ENCODE data around the gene PTPRO. TPM values are rescaled to one million over a fixed set of nuclear protein-coding genes. Genes with fewer than 3 reads are reported as not detected.

The PTPRO gene
- total RNA-seq, 1 donor from 2014 or later = 1.2 TPM

GRCh38 chr12:15620741-15621539, 298.6 kb downstream of the PTPRO start:
- intact Hi-C loops (cut with DNase I) = loop anchor here (10.0 kb wide), 1 partner anchor 164 kb away; the partner anchor contains the start of gene EPS8
- no peak for DNase-seq (ENCODE audit: low spot score)

DNA sequence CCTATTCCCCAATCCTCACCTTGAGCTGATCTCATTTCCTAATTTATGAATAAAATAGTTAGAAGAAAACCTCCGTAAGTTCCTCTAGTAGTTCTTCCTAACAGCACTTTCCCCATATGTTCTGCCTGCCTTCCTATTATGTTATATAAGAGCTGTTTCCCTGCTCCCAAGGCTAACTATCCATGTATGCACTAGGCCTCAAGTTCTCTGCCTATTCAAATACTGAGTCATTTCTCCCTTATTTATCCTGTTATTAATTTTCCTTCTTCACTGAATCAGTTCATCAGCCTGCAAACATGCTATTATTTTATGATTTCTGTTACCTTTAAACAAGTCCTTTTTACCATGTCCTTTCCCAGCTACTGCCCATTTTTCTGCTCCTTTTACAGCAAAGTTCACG, 302.8 kb downstream of the PTPRO start:
- no peak for DNase-seq (ENCODE audit: low spot score)
- intact Hi-C loops (cut with DNase I) = loop anchor here (5.0 to 10.0 kb wide), 2 partner anchors 33 to 160 kb away; partner anchors contain the start of gene EPS8

- no peak for DNase-seq (ENCODE audit: low spot score)
- intact Hi-C loops (cut with DNase I) = loop anchor here (5.0 to 10.0 kb wide), 2 partner anchors 36 to 157 kb away; partner anchors contain the start of gene EPS8
These were observed 306.0 kb downstream of the PTPRO start for GRCh38 chr12:15627995-15628945.

DNA sequence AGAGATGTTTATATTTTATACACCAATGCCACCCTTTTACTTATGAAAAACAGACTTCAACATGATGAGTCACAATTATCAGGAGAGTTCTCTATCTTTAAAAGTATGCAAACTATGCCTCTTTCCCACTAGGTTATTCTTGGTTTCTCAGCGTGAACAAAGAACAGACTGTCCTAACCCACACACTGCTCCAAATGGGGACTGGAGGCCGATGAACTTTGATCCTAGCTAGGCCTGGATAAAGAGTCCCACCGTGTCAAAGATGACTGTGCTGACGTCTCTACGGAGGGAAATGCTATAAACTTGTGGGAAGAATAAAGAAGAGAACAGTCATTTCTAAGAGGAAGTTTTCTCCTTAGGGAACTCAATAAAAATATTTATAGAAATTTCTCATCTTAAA, 306.8 kb downstream of the PTPRO start:
- intact Hi-C loops (cut with DNase I) = loop anchor here (5.0 to 10.0 kb wide), 2 partner anchors 37 to 156 kb away; partner anchors contain the start of gene EPS8
- DNase-seq (ENCODE audit: low spot score) = no peak

DNA sequence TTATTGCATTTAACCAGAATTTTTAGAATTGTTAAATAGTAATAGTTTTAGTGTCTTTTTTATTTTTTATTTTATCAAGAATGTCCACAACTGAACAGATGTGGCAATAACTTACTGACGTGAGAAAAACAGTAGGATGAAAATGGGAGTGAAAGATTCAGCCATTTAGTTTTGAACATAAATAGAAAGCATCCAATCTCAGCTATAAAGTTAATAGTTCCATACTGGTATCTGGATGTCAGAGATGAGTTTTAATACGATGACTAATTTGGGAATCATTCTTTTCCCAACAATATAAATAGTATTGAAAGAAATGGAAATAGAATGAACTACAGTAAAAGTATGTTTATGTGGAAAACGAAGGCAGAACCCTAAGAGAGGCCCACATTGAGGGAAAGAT, 307.5 kb downstream of the PTPRO start:
- intact Hi-C loops (cut with DNase I) = loop anchor here (5.0 to 10.0 kb wide), 3 partner anchors 37 to 155 kb away; partner anchors contain the start of gene EPS8
- no peak for DNase-seq (ENCODE audit: low spot score)

DNA sequence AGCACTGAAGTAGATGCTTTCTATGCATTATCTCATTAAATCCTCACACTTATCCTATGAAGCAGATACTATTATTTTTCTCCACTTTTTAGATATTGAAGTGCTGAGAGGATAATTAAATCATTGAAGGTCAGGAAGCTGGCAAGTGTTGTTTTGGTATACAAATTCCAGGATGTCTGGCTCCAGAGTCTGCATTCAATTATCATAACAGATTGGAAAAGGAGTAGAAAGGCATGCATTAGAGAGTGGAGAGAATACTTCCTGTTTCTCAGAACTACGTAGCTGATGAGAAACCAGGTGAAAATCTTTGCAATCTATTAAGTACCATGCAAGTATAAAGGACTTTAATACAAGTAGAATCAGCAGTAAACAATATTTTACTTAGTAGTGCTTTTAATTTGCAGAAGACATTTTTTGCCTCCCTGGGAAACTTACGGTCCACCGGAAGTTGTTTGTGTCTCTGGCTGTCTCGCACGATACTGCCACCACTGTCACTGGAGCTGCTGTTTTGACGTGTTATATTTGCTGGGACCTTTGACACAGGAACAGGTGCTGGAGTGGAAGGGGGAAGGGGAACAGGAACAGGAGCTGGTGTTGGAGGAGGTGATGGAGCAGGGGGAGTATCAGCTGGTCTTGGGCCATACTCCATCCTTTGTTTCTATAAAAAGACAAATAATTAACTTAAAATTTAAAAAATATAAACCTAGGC, 308.9 kb downstream of the PTPRO start:
- intact Hi-C loops (cut with DNase I) = loop anchor here (10.0 kb wide), 1 partner anchor 74 kb away; no protein-coding TSS in a partner anchor
- no peak for DNase-seq (ENCODE audit: low spot score)

DNA sequence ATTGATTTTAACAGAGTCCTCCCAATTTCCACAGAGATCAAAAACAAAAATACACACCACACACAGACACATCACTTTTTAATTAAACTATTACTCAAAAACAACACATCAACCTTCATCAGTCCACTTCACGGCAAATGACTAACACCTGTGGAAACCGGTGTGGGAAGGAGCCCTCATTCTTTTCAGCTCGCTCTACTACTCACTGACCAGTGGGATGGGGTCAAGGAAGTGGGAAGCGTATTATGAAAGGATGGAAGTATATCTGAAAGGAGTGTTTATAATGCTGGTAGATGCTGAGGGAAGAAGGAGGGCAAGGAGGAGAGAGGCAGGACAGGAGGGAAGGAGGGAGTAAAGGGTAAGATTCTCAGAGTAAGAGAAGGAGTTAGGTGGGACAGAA, 310.4 kb downstream of the PTPRO start:
- DNase-seq (ENCODE audit: low spot score) = no peak
- intact Hi-C loops (cut with DNase I) = loop anchor here (10.0 kb wide), 1 partner anchor 72 kb away; no protein-coding TSS in a partner anchor

DNA sequence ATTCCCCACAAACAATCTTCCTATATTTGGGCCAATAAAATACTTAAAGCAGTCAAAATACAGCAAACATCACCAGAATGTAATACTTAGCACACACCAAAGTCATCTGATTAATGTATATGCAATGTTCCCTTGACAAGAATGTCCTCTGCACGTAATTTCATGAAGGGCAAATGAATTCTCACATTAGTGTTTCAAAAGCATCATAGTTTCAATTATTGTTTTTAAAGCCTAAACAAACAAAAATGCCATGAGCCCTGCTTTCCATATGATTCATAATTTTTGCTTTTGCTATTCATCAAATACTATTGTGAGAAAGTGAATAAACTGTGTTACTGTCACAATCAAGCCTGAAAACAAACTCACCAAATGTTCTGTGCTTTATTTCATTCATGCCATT, 310.9 kb downstream of the PTPRO start:
- DNase-seq (ENCODE audit: low spot score) = no peak
- intact Hi-C loops (cut with DNase I) = loop anchor here (10.0 kb wide), 1 partner anchor 72 kb away; no protein-coding TSS in a partner anchor

DNA sequence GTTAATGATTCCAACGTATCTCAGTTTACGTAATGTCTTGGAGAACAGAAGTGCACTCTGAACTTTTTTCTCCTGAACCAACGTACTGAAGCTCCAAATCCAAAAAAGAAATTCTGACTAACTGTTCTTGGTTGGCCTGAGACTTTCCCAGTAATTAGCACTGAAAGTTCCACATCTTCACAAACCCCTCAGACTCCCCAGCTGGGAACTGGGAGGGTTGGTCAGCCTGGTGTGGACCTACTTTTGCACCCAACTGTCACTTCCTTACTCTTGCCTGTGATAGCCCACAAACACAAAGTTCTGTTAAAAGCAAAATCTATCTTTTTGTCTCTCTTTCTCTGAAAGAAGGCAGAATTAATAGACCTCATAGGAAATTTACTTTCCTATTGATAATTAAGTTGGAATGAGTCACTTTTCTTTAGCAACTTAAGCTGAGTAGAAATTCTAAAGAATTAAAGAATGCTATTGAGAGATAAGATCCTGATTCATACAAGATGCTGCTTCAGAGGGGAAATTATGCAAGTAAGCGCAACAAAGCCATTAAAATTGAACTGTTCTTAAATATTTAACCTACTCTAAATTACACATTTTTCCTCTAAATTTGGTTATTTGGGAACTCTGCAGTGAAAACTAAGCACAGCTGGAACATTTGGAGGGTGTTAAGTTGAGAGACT, 311.8 kb downstream of the PTPRO start:
- no peak for DNase-seq (ENCODE audit: low spot score)
- intact Hi-C loops (cut with DNase I) = loop anchor here (10.0 kb wide), 1 partner anchor 71 kb away; no protein-coding TSS in a partner anchor

- DNase-seq (ENCODE audit: low spot score) = no peak
- intact Hi-C loops (cut with DNase I) = loop anchor here (10.0 kb wide), 1 partner anchor 69 kb away; no protein-coding TSS in a partner anchor
These were observed 314.0 kb downstream of the PTPRO start for GRCh38 chr12:15636060-15636890.

DNA sequence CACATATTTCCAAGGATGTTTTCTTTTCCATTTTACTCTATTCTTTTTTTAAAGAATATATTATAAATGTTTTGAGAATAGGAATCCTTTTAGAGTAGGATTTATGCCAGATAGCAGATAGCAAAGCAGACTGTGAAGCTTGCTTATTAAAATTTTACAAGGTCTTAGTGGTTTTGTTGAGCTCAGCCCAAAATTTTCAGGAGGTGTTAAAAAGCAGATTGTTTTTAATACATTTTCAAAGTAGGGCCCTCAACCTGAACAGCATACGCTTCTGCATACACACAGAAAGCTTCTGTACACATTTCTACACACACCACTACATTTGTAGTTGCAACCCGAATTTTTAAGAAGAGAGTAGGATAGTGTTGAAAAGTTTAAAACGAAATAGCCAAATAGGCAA, 315.9 kb downstream of the PTPRO start:
- intact Hi-C loops (cut with DNase I) = loop anchor here (10.0 kb wide), 1 partner anchor 67 kb away; no protein-coding TSS in a partner anchor
- DNase-seq (ENCODE audit: low spot score) = no peak

DNA sequence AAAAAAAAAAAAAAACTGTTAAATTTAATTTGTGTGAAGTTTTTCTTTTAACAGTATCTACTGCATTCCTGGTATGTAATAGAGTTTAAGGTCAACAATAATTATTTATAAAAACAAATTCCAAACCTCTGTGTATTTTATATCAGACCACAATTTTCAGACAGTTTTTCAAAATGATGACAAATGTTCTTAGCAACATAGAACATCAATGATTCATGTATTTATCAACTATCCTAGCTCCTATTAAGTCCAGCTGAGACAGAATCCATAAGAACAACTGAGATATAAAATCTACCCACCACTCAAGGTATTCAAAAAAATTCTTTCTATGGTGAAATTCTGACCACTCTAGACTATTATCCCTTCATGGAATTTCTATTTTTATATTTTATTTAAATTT, 322.4 kb downstream of the PTPRO start:
- intact Hi-C loops (cut with DNase I) = no loop called here
- no peak for DNase-seq (ENCODE audit: low spot score)

DNA sequence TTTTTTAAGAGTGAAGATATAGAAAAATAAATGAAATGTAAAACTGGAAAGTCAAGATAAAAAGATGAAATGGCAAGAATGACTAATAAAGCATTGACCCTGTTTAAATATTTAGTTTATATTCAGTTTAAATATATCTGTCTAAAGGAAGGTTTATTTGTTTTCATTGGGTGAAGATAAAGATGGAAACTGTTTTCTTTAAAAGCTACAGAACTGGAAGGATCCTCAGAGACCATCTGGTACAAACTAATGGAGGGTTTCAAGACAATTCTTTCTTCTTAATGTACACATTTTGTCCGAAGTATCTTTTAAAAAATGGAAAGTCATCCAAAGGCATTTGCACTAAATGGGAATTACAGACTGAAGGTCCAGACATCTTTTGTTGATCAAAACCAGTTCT, 324.3 kb downstream of the PTPRO start:
- intact Hi-C loops (cut with DNase I) = no loop called here
- DNase-seq (ENCODE audit: low spot score) = no peak

Other genes with a start within 250 kb of the PTPRO start
- 3.1 TPM for gene RERG, start 101.1 kb upstream of the PTPRO start, total RNA-seq